A549 treated with AZD2906 at 1 μM for 4 hours (cell line): Measurements from ENCODE around the gene SSTR3. TPM values are rescaled to one million over a fixed set of nuclear protein-coding genes. Genes with fewer than 3 reads are reported as not detected.

Experiments used
- total RNA-seq: library from RNA; stranded (reverse); fragments of 200-300 nt; extraction: Qiagen RNA extraction; gene quantifications from 5 replicates; pipeline ENCODE4 v1.2.3, GENCODE V29; 2022

Gene SSTR3
- total RNA-seq, result not detected in 5 replicates

DNA sequence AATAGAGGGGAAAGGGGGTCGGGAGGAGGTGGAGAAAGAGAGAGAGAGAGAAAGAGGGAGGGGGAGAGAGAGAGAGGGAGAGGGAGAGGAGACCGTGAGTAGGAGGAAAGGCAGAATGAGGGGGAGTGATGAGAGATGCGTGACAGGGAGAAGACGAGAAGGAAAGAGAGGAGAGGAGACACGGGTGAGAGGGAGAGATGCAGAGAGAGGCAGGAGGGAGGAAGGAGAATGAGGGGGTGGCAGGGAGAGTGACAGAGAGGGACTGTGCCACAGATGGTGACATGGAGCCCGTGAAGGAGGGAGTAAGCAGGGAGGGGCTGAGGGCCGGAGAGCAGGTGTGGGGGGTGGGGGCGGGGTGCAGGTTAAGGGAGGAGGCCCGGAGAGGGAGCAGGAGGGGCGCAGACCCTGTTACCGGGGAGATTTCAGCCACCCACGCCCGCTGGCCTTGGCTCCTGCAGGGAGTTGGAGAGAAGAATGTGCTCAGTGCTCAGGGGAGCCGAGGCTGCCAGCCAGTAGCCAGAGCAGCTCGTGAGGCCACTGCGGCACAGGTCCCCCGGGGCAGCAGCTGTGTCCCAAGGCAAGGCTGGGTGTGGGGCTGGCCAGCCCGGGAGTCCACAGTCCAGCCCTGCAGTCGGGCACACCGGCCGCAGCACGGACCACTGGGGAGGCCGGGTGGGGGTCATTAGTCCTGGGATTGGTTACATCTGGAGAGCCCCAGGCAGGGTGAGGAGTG, at the start of gene SSTR3:
Gene SSTR3 (minus strand): TSS at position 304 of the 733 bp plus-strand sequence. CDS start 4,674 bp downstream, outside the sequence.

DNA sequence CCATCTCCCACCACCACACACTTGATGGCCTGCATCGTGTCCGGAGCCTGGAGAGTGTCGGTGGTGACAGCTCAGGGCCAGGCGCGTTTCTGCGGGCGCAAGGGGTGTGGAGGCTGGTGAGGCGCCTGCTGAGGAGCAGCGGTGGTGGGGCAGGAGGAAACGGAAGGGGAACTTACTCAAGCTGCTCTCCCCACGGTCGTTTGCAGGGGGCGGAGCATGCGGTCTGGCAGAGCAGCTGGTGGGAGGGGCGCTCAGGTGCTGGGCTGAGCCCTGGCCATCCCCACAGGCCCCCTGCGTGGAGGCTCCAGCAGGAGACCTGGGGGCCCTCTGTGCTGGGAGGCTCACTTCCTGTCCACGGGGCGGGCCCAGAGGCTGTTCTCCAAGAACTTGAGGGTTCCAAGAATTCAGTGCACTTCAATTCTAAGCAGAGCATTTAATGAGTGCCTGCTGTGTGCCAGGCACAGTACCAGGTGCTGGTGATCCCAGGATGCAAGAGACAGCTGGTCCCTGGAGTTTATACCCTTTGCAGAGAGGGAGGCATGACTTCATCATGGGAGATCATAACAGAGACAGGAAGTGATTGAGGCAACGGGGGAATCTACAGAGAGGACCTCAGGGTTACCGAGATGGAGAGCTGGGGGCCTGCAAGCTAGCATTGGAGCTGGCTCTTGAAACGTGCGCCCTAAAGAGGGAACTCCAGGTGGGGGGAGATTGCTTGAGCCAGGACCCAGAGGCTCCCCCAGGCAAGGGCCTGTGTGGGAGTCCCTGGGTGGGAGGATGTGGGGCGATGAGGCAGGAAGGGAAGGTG, 32.0 kb upstream of the SSTR3 start, which contains the start of gene RAC2:
Gene RAC2 (minus strand): TSS at position 156 of the 808 bp plus-strand sequence. CDS start 121 bp downstream, at position 35.

DNA sequence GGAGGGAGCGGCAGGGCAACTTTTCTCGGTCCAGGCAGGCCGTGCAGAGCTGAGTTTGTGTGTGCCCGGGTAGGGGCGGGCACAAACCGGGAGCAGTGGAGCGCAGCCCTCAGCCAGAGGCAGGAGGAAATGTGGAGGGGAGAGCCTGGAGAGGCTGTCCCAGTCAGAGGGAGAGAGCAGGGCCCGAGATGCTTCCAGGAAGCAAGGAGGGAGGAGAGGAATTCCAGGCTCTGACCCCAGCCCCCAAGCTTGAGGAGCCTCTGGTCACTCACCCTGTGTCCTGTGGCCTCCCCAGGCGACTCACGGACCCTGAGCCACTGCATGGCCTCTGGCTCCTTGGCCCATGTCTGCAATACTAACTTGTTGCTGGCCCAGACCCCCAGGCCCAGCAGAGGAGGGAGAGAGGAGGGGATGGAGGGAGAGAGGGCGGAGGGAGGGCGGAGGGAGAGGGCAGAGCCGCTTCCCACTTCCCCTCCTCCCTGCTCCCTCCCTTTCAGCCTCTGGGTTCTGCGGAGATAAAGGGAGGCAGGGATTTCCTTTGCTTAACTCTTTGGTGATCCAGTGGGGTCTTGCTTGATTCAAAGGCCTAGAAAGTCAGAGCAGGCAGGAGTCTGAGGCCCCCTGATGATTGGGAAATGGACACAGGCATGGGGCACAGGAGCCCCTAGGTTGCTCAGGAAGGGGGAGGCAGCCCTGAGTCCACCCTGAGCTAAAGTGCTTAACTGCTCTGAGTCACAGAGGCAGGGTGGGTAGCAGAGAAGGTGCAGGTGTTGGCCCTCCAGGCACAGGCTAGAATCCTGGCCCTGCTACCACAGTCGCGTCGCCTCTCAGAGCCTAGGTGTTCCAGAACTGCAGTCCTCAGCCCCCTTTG, 24.2 kb downstream of the SSTR3 start, which contains the start of gene C1QTNF6:
Gene C1QTNF6 (minus strand): TSS at position 357 of the 871 bp plus-strand sequence. CDS start 34 bp downstream, at position 323.

Other genes with a start within 250 kb of the SSTR3 start
- gene TST, start 193.0 kb downstream of the SSTR3 start, total RNA-seq, result 45.4 to 63.9 TPM (median 58.5 TPM) in 5 replicates
- 44.5 to 79.5 TPM (median 74.6 TPM) in 5 replicates for gene MPST, start 192.7 kb downstream of the SSTR3 start, total RNA-seq
- gene KCTD17, start 160.7 kb downstream of the SSTR3 start, total RNA-seq, result 22.3 to 27.5 TPM (median 25.9 TPM) in 5 replicates
- gene TMPRSS6, start 102.8 kb downstream of the SSTR3 start, total RNA-seq, result 0.06 TPM in 1 of 5 replicates, not detected in the others
- gene IL2RB, start 62.6 kb downstream of the SSTR3 start, total RNA-seq, result 0.06 to 0.17 TPM (median 0.09 TPM) in 4 of 5 replicates, not detected in the other
- 8.3 to 10.9 TPM (median 10.3 TPM) in 5 replicates for gene C1QTNF6, start 24.2 kb downstream of the SSTR3 start, total RNA-seq
- 0.09 to 0.14 TPM (median 0.11 TPM) in 4 of 5 replicates, not detected in the other for gene RAC2, start 31.8 kb upstream of the SSTR3 start, total RNA-seq
- gene CYTH4, start 70.0 kb upstream of the SSTR3 start, total RNA-seq, result 0.49 to 0.79 TPM (median 0.59 TPM) in 5 replicates
- 5.0 to 6.7 TPM (median 5.6 TPM) in 5 replicates for gene ELFN2, start 215.0 kb upstream of the SSTR3 start, total RNA-seq